ENCODE results near the gene RABEPK.
"Not testable (repeated sequence)": the region's sequence is repeated elsewhere in the genome, so short reads cannot be mapped to it uniquely, and the experiment has no call there.

Gene RABEPK

GRCh38 chr9:125194466-125194865, 5.9 kb upstream of the RABEPK start:
- DNase-seq (ENCODE audit: low spot score): not testable (repeated sequence)

DNA sequence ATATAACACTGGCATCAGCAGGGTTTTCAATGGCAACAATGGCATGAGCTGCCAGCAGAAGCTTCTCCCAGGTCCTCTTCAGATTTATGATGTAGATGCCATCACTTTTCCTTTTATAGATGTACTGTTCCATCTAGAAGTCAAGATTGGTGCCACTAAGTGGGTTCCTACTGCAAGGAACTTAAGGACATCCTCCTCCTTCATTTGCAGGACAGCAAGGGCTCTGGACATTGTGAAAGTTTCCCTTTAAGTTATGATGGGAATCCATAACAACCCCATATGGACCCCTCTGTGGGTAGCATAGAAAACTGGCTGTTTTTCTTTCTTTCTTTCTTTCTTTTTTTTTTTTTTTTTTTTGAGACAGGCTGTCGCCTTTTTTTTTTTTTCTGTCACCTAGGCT, 4.8 kb upstream of the RABEPK start:
- DNase-seq (ENCODE audit: low spot score): not testable (repeated sequence)

GRCh38 chr9:125202846-125203618, 2.7 kb downstream of the RABEPK start:
- peak; percentile 18 for DNase-seq (ENCODE audit: low spot score)

DNA sequence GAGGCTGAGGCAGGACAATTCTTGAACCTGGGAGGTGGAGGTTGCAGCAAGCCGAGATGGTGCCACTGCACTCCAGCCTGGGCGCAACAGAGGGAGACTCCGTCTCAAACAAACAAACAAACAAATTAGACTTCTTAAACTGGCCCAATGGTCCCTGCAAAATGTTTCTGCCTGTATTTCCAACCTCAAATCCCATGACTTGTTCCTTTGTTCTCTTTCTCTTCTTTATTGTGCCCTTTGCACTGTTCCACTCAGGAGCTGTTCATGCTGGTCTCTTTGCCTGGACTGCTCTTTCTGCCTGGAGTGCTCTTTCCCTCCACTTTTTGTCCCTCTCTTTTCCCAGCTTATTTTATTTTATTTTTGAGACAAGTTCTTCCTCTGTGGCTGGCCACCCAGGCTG, 4.1 kb downstream of the RABEPK start:
- DNase-seq (ENCODE audit: low spot score): no peak

GRCh38 chr9:125214186-125214585, 13.8 kb downstream of the RABEPK start:
- no peak for DNase-seq (ENCODE audit: low spot score)

DNA sequence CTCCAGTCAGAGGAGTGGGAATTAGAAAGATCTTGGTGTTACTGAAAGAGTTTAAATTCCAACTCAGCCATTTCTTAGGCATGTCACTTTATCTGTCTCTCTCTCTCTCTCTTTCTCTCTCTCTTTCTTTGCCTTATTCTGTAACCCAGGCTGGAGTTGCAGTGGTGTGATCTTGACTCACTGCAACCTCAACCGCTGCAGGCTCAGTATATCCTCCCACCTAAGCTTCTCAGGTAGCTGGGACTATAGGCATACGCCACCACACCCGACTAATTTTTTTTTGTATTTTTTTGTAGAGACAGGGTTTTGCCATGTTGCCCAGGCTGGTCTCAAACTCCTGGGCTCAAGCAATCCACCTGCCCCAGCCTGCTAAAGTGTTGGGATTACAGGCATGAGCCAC, 18.3 kb downstream of the RABEPK start:
- no peak for DNase-seq (ENCODE audit: low spot score)

GRCh38 chr9:125224858-125225257, 24.5 kb downstream of the RABEPK start:
- not testable (repeated sequence) for DNase-seq (ENCODE audit: low spot score)

GRCh38 chr9:125227761-125228160, 27.4 kb downstream of the RABEPK start:
- DNase-seq (ENCODE audit: low spot score): no peak

- peak; percentile 82 for DNase-seq (ENCODE audit: low spot score)
Measured at GRCh38 chr9:125233678-125234077, 33.3 kb downstream of the RABEPK start.

- not testable (repeated sequence) for DNase-seq (ENCODE audit: low spot score)
Measured at GRCh38 chr9:125234099-125234498, 33.8 kb downstream of the RABEPK start.

DNA sequence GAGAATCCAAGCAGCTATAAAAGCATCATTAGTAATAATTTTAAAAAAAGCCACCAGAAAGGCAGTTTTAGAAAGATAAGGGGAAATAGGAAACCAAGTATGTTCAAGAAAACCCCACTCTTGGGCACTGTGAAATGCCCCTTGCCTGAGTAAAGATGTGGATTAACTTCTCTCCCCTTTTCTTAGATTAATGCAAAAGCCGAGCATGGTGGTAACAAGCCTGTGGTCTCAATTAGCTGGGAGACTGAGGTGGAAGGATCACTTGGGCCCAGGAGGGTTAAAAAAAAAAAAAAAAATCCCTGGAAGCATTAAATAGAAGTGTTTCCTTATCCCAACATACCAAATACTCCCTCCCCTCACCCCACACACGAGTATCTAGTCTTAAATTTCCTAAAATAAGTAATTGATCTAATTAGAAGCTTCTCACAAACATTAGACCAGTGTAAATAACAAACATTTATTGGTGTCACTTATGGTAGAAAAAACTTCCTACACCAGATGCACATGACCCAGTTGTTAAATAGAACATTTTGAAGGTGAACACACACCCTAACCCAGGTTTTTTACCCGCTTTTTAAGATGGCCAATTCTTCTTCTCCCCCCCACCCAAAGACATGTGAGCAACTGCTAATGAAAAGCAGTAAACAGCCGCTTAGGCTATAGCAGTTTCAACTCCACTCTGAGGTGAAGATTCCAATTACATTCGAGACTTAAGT, 35.6 kb downstream of the RABEPK start:
- DNase-seq (ENCODE audit: low spot score): no peak

GRCh38 chr9:125236520-125237159, 36.3 kb downstream of the RABEPK start:
- not testable (repeated sequence) for DNase-seq (ENCODE audit: low spot score)

DNA sequence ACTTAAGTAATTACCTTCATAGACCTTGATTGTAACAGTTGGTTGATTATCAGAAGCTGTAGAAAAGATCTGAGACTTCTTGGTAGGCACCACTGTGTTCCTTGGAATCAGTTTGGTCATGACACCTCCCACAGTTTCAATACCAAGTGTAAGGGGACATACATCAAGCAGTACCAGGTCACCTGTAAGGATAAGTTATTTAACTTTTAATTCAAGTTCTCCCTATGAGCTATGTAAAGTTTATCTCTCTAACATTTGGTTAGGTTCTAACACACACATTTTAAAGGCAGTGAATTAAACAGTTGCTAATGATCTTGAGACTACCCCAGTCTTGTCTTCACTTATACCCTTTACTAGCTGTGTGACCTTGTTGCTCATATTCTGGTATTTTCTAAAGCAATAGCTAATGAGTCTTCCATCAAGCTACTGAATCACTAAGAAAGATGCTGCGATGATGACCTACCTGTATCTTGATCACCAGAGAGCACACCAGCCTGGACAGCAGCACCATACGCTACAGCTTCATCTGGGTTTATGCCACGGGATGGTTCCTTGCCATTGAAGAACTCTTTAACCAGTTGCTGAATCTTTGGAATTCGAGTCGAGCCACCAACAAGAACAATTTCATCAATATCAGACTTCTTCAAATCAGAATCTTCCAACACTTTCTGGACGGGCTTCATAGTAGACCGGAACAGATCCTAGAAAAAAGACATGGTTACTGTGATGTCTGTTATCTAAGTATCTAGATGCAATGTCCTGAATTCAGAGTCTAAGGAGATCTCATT, 38.0 kb downstream of the RABEPK start:
- DNase-seq (ENCODE audit: low spot score): no peak

- no peak for DNase-seq (ENCODE audit: low spot score)
Measured at GRCh38 chr9:125238915-125239446, 38.6 kb downstream of the RABEPK start.

- DNase-seq (ENCODE audit: low spot score): no peak
Measured at GRCh38 chr9:125239631-125240597, 39.6 kb downstream of the RABEPK start.

GRCh38 chr9:125240649-125240999, 40.3 kb downstream of the RABEPK start:
- peak; percentile 29 for DNase-seq (ENCODE audit: low spot score)

DNA sequence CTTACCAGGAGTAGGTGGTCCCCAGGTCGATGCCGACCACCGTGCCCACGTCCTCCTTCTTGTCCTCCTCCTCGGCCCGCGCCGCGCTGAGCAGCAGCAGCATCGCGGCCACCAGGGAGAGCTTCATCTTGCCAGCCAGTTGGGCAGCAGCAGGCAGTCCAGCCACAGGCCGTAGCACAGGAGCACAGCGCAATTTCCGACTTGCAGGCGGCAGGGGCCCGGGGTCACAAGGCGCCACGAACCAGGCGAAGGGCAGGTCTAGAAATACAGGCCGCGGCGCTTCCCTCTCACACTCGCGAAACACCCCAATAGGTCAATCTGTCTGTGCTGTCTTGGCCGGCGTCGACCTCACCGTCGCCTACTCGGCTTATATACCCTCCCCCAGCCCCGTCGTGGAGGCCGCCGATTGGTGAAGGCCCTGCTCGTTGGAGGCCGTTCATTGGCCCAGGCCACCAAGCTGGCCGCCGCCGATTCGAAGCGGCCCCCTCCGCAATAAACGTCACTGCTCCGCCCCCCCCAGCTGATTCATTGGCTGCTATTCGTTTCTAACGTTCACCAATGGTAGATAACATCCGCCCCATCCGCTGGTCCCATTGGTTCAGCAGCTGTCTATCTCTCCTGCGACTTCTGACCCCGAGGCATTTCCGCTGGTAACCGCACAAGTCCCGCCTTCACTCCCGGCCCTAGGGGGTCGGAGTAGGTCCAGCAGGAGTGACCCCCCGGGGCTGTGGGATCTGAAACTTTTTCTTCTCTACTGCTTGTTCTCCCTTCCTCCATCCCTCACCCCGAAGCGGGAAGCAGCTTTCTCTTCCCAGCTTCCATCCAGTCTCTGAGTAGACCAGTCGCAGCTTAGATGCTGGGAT, 40.9 kb downstream of the RABEPK start, which contains the start of gene HSPA5:
HSPA5 (minus strand) TSS at position 344 of the 863 bp plus-strand sequence; CDS start at position 127, 217 bp downstream.
- peak; percentile 98 for DNase-seq (ENCODE audit: low spot score)

DNA sequence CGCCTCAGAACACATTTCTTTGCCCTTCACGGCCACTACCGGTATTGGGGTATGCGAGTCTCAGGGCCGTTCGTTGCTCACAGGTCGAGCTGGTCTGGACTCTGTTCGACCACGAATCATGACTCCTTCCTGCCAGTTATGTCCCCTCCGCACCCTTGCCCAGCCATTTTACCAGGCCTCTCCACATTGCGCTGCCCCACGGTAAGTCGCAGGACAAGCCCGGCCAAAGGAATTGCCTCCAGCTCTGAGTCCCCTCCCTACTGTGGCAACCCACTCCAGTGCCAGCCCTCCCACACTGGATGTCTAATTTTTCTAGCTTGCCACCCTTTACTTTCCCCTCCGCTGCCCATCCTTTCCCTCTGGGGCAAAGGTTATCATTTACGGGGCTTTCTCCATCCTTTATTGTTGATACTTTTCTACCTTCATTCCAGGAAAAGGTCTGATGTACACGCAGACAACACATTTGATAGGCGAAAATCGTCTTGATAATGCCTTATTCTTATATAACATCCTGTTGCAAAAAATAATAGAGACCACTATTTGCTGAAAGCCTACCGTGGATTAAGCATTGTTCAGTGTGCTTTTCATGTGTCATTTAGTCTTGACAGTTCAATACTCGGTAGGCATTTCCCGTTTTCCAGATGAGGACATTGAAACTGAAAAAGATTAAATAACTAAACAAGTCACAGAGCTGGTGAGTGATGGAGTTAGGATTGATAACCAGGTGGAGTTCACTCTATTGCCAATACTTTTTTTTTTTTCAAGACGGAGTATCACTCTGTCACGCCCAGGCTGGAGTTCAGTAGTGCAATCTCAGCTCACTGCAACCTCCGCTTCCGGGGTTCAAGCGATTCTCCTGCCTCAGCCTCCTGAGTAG, 41.8 kb downstream of the RABEPK start:
- peak; percentile 31 for DNase-seq (ENCODE audit: low spot score)
